GM12891 (cell line): ENCODE measurements around the gene FLT4.

Source experiments
- POLR2A ChIP-seq: IDR thresholded peaks from 2 replicates; pipeline ENCODE4 v1.6.1; 2011; ENCODE audit warnings: low read depth, low read length, control low read depth
- POLR2AphosphoS5 ChIP-seq: IDR thresholded peaks from 2 replicates; pipeline ENCODE4 v1.6.1; 2011; ENCODE audit warnings: low read depth, low read length, control low read depth
- TAF1 ChIP-seq: IDR thresholded peaks from 2 replicates; pipeline ENCODE4 v1.6.1; 2011; ENCODE audit warnings: low read depth, low read length, control low read depth

DNA sequence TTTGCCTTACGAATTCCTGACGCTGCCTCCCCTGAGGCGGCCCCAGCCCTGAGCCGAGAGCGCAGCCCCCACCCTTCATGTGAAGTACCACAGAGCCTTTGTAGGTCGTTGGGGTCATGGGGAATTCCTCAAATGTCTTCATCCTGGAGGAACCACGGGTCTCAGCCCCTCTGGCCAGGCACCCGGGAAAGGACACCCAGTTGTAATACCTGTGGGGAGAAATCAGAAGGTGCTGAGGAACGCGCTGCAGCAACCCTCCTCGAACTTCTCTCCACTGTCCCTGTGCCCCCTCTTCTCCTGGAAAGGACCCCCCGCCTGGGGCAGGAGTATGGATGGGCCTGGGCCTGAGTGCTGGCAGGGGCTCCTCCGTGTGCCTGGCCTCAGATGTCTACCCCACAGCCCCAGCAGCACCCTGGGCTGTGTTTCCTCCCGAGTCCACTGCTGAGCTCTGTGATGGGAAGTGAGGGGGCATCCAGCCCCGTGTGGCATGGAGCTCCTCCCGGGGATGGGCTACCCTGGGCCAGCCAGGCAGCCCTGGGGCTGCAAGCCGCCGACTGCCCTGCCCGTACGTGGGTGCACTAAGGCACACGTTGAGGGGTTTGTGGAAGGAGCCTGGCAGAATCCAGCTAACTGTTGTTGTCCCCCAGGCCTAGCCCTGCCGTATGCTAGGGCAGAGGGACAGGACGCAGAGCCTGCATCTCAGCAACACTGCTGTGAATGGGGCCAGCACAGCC, 39.4 kb downstream of the FLT4 start:
- TF ChIP-seq POLR2A (no peak), TAF1 (no peak), POLR2AphosphoS5 (no peak)
